Skeletal muscle satellite cell (primary cell): ENCODE data around the gene XCR1.

ENCODE experiments used
- H3K27me3 ChIP-seq: 2 replicates; pipeline ENCODE4 v1.7.0; 2013; ENCODE audit warnings: low read length; ENCODE audit not compliant: control insufficient read depth, insufficient read depth
- H3K36me3 ChIP-seq: 2 replicates; pipeline ENCODE4 v1.7.0; 2013; ENCODE audit warnings: mild to moderate bottlenecking, control low read depth, low read length; ENCODE audit not compliant: insufficient read depth
- H3K4me1 ChIP-seq: 2 replicates; pipeline ENCODE4 v1.7.0; 2013; ENCODE audit warnings: low read length; ENCODE audit not compliant: control insufficient read depth, insufficient read depth
- H3K4me2 ChIP-seq: 2 replicates; pipeline ENCODE4 v1.7.0; 2013; ENCODE audit warnings: mild to moderate bottlenecking, low read length
- H3K4me3 ChIP-seq: 2 replicates; pipeline ENCODE4 v1.7.0; 2013; ENCODE audit warnings: low read length
- H3K9ac ChIP-seq: 2 replicates; pipeline ENCODE4 v1.7.0; 2013; ENCODE audit warnings: mild to moderate bottlenecking, low read depth, low read length, moderate library complexity
- H3K9me3 ChIP-seq: replicated peaks from 2 replicates; pipeline ENCODE4 v1.7.0; 2013; ENCODE audit warnings: mild to moderate bottlenecking, control low read depth, low read length

The XCR1 gene

DNA sequence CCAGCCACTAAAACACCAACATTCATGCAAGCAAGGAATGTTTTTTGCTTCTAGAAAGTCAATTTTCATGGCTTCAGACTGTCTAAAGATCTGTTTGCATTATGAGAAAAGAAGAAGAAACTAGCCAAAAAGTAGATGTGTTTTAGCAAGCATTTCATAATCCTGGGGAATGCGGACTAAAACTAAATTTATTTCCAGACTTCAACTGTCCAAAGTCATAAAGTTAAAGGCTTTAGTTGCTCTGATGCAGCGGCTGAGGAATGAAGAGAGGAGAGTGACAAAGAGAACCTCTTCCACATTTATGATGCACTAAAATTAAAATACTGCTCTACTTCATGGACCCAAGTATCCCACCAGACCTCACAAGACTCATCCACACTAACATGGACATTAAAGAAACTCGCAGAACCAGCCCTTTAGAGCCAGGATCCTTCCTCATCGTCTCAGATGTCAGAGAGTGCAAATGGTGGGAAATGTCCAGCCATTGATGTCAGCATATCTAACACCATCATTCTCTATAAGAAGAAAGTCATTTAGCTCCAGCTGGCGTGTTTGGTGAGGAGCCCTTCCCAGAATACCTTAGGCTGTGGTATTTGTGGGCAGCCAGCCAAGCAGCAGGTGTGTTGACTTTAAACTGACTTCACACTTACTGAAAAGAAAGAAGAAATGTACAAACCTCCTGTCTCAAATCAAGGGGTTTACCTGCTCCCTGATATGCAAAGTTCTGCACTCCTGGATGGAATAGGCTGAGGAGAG lies 49.1 kb downstream of the XCR1 start:
- Histone ChIP-seq H3K4me2 (no peak overlapping the region), H3K36me3 (peaks cover 29% of the 10 kb centered on the region), H3K27me3 (no peaks in the 10 kb centered on the region), H3K9me3 (no peaks in the 10 kb centered on the region), H3K9ac (no peak overlapping the region), H3K4me1 (peaks cover 22% of the 10 kb centered on the region), H3K4me3 (no peak overlapping the region)

DNA sequence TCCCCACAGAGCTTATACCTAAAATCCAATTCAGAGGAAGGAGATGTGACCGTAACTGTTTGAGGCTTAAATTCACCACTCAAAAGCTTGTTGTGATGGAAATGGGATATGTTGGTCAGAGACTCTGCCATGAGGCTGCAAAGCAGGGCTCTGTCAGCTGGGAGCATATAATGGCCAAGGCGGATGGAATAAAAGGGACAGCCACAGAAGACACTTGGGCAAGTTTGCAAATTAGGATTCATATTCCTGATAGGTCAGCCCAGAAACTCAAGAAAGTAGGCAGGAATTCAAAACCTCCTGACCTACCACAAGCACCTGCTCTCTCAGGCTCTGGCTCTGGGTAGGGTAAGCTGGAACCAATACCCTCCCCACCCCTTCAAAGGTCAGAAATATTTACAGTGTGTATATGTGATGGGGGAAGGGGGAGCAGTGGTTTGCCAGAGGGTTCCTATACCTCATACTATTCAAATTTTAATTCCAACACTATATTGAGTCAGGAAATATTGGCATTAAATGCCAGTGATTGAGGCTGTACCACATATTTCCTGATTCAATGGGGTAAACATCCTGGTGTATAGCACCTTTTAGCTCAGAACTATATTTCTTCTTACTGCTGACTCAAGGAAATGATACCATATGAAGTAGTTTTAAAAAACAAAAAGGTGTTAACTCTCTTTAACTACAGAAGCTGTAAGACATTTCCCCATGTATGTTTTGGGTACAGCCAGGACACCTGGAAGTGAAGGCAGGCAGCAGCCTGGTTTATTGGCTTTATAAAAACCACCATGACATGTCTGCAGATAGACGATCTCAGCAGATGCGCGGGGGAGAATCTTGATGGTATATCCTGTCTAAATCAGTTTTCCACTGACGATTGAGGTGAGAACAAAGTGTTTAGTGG lies 50.8 kb downstream of the XCR1 start:
- H3K4me3 ChIP-seq, result no peak overlapping the region
- H3K4me1 ChIP-seq, result peaks cover 28% of the 10 kb centered on the region
- no peak overlapping the region for H3K4me2 ChIP-seq
- no peaks in the 10 kb centered on the region for H3K9me3 ChIP-seq
- H3K36me3 ChIP-seq, result peaks cover 25% of the 10 kb centered on the region
- no peak overlapping the region for H3K9ac ChIP-seq
- no peaks in the 10 kb centered on the region for H3K27me3 ChIP-seq

DNA sequence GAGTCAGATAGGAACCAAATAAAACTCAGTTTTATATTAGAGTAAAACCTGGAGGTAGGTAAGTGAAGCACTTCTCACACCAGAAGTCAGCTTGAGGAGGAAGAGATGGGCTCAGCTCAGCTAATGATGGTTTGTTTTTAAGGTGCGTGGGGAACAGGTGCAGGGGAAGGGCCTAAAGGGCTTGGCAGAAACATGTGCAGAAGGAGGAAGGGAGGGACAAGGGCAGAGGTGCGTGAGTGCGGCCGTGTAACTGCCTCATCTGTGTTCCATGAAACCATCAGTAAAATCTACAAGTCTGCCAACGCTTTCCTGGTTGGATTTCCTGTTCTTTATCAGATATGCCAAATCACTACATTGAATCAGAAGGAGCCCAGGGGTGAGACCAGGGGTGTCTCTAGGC lies 51.6 kb downstream of the XCR1 start:
- Histone ChIP-seq H3K4me3 (no peak overlapping the region), H3K9me3 (no peaks in the 10 kb centered on the region), H3K9ac (no peak overlapping the region), H3K36me3 (peaks cover 25% of the 10 kb centered on the region), H3K4me2 (no peak overlapping the region), H3K27me3 (no peaks in the 10 kb centered on the region), H3K4me1 (peaks cover 20% of the 10 kb centered on the region)

DNA sequence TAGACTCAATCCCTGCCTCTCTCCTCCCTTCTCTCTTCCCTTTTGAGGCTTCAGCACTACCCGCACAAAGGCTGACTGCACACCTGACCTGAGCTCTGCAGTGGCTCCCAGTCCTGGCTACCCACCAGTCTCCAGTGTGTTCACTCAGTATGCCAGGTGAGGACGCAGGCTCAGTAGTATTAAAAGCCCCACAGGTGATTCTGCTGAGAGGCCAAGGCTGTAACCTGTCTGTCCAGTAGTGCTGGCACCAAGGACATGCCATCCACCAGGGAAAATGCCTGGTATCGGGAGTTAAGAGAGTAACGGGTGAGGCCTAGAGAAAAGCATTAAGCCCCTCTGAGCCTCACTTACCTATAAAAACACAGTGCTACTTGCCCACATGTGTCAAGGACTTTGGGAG lies 52.6 kb downstream of the XCR1 start:
- H3K4me2 ChIP-seq, result no peak overlapping the region
- H3K27me3 ChIP-seq, result no peaks in the 10 kb centered on the region
- peaks cover 18% of the 10 kb centered on the region for H3K4me1 ChIP-seq
- H3K9me3 ChIP-seq, result no peaks in the 10 kb centered on the region
- peaks cover 27% of the 10 kb centered on the region for H3K36me3 ChIP-seq
- H3K4me3 ChIP-seq, result no peak overlapping the region
- H3K9ac ChIP-seq, result no peak overlapping the region

DNA sequence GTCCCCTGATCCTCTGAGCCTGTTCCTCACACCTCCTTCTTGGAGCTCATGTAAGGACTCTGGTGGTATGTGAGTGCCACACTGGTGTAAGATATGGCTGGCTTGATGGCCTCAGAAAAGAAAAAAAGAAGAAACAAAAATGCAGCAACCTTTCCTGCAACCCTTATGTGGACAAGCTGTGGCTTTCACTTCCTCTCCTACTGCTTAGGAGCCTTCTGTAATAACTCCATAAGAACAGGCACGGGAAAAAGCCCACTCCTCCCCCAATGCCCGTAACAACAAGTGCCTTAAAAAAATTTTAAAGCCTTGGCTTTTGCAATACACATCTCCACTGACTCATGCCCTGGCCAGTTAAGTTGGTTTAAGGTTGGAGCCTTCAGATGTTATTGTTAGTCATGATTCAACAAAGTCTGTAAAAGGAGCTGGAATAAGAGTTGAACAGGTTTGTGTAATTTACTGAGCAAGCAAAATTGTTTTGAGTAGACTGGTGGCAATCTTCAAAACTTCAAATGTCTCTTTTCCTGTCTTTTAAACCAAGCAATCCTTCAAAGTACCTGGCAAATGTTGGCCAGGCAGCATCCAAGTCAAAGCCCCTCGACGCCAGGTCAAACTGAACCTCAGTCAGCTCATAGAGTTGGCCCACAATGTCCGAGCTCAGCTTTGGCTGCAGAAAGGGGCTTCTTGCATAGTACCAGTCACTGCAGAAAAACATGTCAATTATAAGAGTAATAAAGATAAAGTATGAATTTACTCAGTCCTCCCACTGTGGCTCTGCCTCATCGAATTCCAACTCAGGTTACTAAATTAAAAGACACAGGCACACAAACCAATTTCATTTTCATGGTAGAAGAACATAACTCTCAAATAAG lies 54.5 kb downstream of the XCR1 start:
- Histone ChIP-seq H3K27me3 (no peaks in the 10 kb centered on the region), H3K4me3 (peak overlapping the region; percentile 51), H3K4me1 (peaks cover 25% of the 10 kb centered on the region), H3K4me2 (peak overlapping the region; percentile 73), H3K36me3 (peaks cover 26% of the 10 kb centered on the region), H3K9ac (no peak overlapping the region), H3K9me3 (no peaks in the 10 kb centered on the region)

DNA sequence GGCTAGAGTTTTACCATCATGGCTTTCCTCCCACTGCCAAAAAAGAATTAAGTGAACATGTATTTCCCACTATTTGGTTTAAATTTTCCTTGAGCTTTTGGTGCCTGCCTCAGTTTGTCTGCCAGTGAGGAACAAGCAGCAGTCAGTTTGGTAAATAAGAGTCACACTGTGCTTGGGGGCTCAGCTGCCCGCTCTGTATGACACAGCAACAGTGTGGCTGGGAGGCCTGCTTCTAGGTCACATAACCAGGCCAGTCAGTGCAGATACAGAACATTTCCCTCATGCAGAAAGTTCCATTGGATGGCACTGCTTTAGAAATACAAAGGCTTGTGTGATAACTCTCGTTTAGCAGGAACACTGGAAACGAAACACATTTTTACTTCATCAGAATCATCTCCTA lies 57.3 kb downstream of the XCR1 start:
- no peak overlapping the region for H3K4me2 ChIP-seq
- H3K27me3 ChIP-seq, result no peaks in the 10 kb centered on the region
- no peaks in the 10 kb centered on the region for H3K9me3 ChIP-seq
- peaks cover 25% of the 10 kb centered on the region for H3K4me1 ChIP-seq
- H3K36me3 ChIP-seq, result peaks cover 36% of the 10 kb centered on the region
- no peak overlapping the region for H3K4me3 ChIP-seq
- no peak overlapping the region for H3K9ac ChIP-seq

DNA sequence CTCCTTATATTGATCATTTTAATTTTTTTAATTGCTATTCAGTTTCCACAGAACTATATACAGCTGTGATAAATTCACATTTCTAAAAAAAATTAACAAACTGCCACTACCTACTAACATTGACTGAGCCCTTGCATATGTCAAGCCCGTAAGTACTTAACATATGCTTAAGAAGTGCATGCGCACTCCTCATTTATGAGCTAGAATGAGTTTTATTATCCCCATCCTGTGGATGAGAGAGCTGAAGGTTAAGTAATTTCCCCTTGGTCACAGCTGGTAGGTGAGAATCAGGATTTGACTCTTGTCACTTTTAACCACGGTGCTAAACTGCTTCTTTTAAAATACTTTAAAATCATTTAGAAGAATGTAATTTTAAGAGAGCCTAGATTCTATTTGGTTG lies 58.2 kb downstream of the XCR1 start:
- Histone ChIP-seq H3K4me3 (no peak overlapping the region), H3K36me3 (peaks cover 38% of the 10 kb centered on the region), H3K9ac (no peak overlapping the region), H3K9me3 (no peaks in the 10 kb centered on the region), H3K4me1 (peaks cover 25% of the 10 kb centered on the region), H3K27me3 (no peaks in the 10 kb centered on the region), H3K4me2 (no peak overlapping the region)

DNA sequence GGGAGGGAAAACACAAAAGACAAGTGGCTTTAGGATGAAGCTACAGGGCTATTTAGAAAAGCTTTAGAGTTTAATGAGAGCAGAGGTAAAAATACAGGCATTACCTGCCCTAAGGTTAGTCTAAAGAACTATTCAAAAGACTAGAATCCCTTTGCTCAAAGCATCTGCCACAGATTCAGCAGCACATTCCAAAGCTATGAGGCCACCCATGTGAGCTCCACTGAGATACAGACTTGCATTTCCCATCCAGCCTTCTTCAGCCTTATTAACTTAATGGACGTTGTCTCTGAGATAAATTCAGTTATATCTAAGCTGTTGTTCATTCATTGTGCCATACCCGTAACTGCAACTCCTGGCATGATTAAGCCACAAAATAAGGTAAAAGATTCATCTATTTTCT lies 58.6 kb downstream of the XCR1 start:
- no peak overlapping the region for H3K4me2 ChIP-seq
- no peaks in the 10 kb centered on the region for H3K9me3 ChIP-seq
- H3K9ac ChIP-seq, result no peak overlapping the region
- H3K4me1 ChIP-seq, result peaks cover 25% of the 10 kb centered on the region
- H3K27me3 ChIP-seq, result no peaks in the 10 kb centered on the region
- peaks cover 38% of the 10 kb centered on the region for H3K36me3 ChIP-seq
- no peak overlapping the region for H3K4me3 ChIP-seq

DNA sequence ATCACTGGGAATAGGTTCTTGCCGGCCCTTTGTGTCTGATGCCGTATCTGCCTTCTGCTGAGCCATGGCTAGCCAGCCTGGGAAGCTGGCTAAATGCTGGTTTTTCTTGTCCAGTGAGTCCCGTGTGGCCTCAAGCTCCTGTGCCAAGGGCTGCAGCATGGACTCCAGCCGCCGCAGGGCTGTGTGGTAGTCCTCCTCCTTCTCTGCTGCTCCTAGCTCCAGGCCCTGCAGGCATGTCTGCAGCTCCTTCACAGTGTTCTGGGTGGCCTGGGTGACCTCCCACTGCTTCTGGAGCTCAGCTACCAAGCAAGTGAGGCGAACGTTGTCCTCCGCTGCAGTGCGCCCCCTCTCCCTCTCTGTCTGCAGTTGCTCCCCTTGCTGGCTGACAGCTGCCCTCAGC lies 59.1 kb downstream of the XCR1 start:
- Histone ChIP-seq H3K27me3 (no peaks in the 10 kb centered on the region), H3K36me3 (peaks cover 38% of the 10 kb centered on the region), H3K4me1 (peaks cover 19% of the 10 kb centered on the region), H3K9me3 (no peaks in the 10 kb centered on the region), H3K4me3 (no peak overlapping the region), H3K9ac (no peak overlapping the region), H3K4me2 (no peak overlapping the region)

DNA sequence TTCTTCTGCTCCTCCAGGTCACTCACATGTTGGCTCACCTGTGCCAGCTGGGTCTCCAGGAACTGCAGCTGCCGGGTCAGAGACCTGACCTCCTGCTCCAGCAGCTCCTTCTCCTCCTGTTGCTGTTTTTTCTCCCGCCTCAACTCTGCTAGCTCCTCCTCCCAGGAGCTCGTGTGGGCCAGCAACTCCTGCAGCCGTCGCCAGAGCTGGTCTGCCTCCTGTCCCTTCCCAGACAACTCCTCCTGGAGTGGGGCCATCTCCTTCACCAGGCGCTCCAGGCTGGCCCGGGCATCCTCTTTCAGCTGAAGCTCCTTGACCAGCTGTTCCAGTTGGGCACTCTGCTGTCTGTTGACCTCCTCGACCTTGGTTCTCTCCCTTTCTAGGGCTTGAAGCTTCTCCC lies 59.6 kb downstream of the XCR1 start:
- H3K4me1 ChIP-seq, result peaks cover 15% of the 10 kb centered on the region
- H3K27me3 ChIP-seq, result no peaks in the 10 kb centered on the region
- H3K9me3 ChIP-seq, result no peaks in the 10 kb centered on the region
- peaks cover 38% of the 10 kb centered on the region for H3K36me3 ChIP-seq
- H3K4me3 ChIP-seq, result no peak overlapping the region
- no peak overlapping the region for H3K4me2 ChIP-seq
- no peak overlapping the region for H3K9ac ChIP-seq
